PFSK-1 (cell line): Measurements from ENCODE around the gene SLC25A51.

Experiments used
- FOXP2 ChIP-seq: optimal IDR thresholded peaks from 2 replicates; pipeline ENCODE3; 2011; ENCODE audit warnings: borderline replicate concordance, control low read depth, inconsistent platforms; ENCODE audit not compliant: insufficient read depth; ENCODE audit errors: extremely low read length, extremely low read depth
- POLR2AphosphoS5 ChIP-seq: IDR thresholded peaks from 2 replicates; pipeline ENCODE4 v1.6.1; 2012; ENCODE audit warnings: low read depth, mild to moderate bottlenecking, control low read depth, low read length, moderate library complexity
- REST ChIP-seq, 2 experiments: IDR thresholded peaks; 2 replicates each; pipeline versions ENCODE4 v1.6.1 to v1.8.0; 2011 to 2012; ENCODE audit warnings: low read depth in 2 of 2, low read length in 2 of 2, control low read depth in 1 of 2, inconsistent platforms in 1 of 2, mild to moderate bottlenecking in 1 of 2, moderate library complexity in 1 of 2; ENCODE audit not compliant: insufficient read depth in 1 of 2
- SIN3A ChIP-seq: IDR thresholded peaks from 2 replicates; pipeline ENCODE4 v1.6.1; 2012; ENCODE audit warnings: mild to moderate bottlenecking, low read length, moderate library complexity, borderline replicate concordance; ENCODE audit not compliant: insufficient read depth
- TAF1 ChIP-seq: IDR thresholded peaks from 2 replicates; pipeline ENCODE4 v1.6.1; 2012; ENCODE audit warnings: low read length, control low read depth, borderline replicate concordance; ENCODE audit not compliant: insufficient read depth

- TF ChIP-seq POLR2AphosphoS5 = no peak
- no peak for TF ChIP-seq TAF1
- TF ChIP-seq FOXP2 = no peak
- no peak for TF ChIP-seq REST (IDR thresholded peaks at IDR 0.05; ENCODE audit: insufficient read depth in 1 of 2, low read depth in 2 of 2, low read length in 2 of 2)
- no peak for TF ChIP-seq SIN3A
These were observed 44.0 kb upstream of the SLC25A51 start for GRCh38 chr9:37947977-37948376.
